Ovary (tissue), 9 donors: ENCODE results near the gene MRFAP1L1. TPM values are rescaled to one million over a fixed set of nuclear protein-coding genes. Genes with fewer than 3 reads are reported as not detected.

Experiments used
- DNase-seq, 5 donors: peaks; one replicate each; pipeline ENCODE4 v3.0.0-alpha.2; 2019 to 2020
- H3K27ac ChIP-seq, 2 donors: fragments of 200-600 bp; one replicate each; pipeline versions ENCODE4 v1.5.1 to v1.8.0; 2019 to 2022
- H3K27me3 ChIP-seq: fragments of 200-600 bp; one replicate; pipeline ENCODE4 v1.8.0; 2022
- H3K36me3 ChIP-seq: fragments of 200-600 bp; sonication (generic); one replicate; pipeline ENCODE4 v1.5.1; 2019
- H3K4me1 ChIP-seq: one replicate; pipeline ENCODE4 v1.8.1; 2013; ENCODE audit warnings: mild to moderate bottlenecking, moderate library complexity; ENCODE audit not compliant: insufficient read depth
- H3K4me3 ChIP-seq: fragments of 200-600 bp; sonication (generic); one replicate; pipeline ENCODE4 v1.5.1; 2017
- H3K9me3 ChIP-seq, 2 donors: fragments of 200-600 bp in 1 of 2; sonication (generic) in 1 of 2; one replicate each; pipeline versions ENCODE4 v1.5.1 to v1.8.1; 2013 to 2019; ENCODE audit warnings: mild to moderate bottlenecking in 1 of 2, moderate library complexity in 1 of 2
- CTCF ChIP-seq, 3 donors: fragments of 450-650 bp in 2 of 3; fragments of 200-600 bp in 1 of 3; IDR thresholded peaks; one replicate each; pipeline versions ENCODE4 v1.5.1 to v1.8.0; 2016 to 2022; ENCODE audit warnings: antibody characterized with exemption in 3 of 3, mild to moderate bottlenecking in 1 of 3
- EP300 ChIP-seq: sonication (generic); formaldehyde crosslinking; IDR thresholded peaks from one replicate; pipeline ENCODE4 v1.6.1; 2017; ENCODE audit warnings: antibody characterized with exemption
- POLR2A ChIP-seq: fragments of 450-650 bp; IDR thresholded peaks from one replicate; pipeline ENCODE4 v1.6.1; 2017; ENCODE audit warnings: antibody characterized with exemption, mild to moderate bottlenecking, moderate library complexity
- WGBS, 3 donors: extraction: QIAGEN DNeasy Blood & Tissue Kit in 1 of 3; methylation state at CpG; one replicate each; pipeline versions ENCODE4 v1.1.5 to v1.1.7; 2013 to 2017; 5-methylcytosine and 5-hydroxymethylcytosine counted together
- intact Hi-C, 4 donors: fragments of 100-400 bp; cut with DNase I; formaldehyde crosslinking; loops; one replicate each; pipeline versions ENCODE4 v1.11.0 to v1.15.1; 2022 to 2023
- polyA plus RNA-seq, 2 donors: library from polyadenylated mRNA; stranded (reverse); fragments of 200-250 nt in 1 of 2; fragments of 350-450 nt in 1 of 2; fragmentation: Illumina TruSeq in 1 of 2; extraction: RNeasy Lipid Tissue Mini Kit (QIAGEN cat#74804) in 1 of 2; gene quantifications; one replicate each; pipeline ENCODE4 v1.2.3, GENCODE V29; 2013 to 2014
- total RNA-seq, 7 donors: library from RNA; depleted of rRNA in 2 of 7; stranded (reverse); fragments of >200 nt in 2 of 7; fragmentation: NEBNext Ultra II Directional in 3 of 7; extraction: Animal tissue kit (Norgen Biotek cat#: 25700) in 3 of 7; gene quantifications; one replicate each; pipeline versions ENCODE4 v1.1.0 to v1.2.4, GENCODE V29; 2016 to 2023
- donor health status: DM: no; HTN: no; CAD: no; lungs with moderate emphysema.
- donor health status: DM: no; HTN: no; CAD: no.
- donor health status: Bipolar disorder and iron deficiency.
- donor health status: DM: yes; HTN: yes; CAD: no.
- donor health status: DM: no; HTN: no; CAD: no.
- donor health status: DM: yes; HTN: yes; CAD: no.

Gene MRFAP1L1
- total and polyA plus RNA-seq, 9 donors = 59.3 to 80.6 (median 65.3) TPM

GRCh38 chr4:6716018-6716911 is 6.6 kb upstream of the MRFAP1L1 start, which contains the start of gene BLOC1S4:
Gene BLOC1S4, plus strand, starts transcription at chr4:6716174. Its CDS starts 36 bp downstream, at chr4:6716210.
- TF ChIP-seq CTCF (IDR thresholded peaks at IDR 0.05) (peak in 2 of 3 donors; percentile 35 to 53), EP300 (no peak), POLR2A (peak; percentile 89)
- Histone ChIP-seq H3K27ac (peak within 1 kb of the TSS; percentile 74 to 95), H3K4me3 (peak within 1 kb of the TSS; percentile 74), H3K9me3 (no peaks in the 10 kb centered on the region), H3K4me1 (peaks cover 7% of the 10 kb centered on the region), H3K36me3 (no peaks in the 10 kb centered on the region), H3K27me3 (no peaks in the 10 kb centered on the region)
- intact Hi-C loops = loop anchor here in 2 of 4 donors (2.0 to 10.0 kb wide), 2 partner anchors 71 to 353 kb away; partner anchors contain the start of genes GRPEL1 (in 1 of the 2) and MRFAP1 (in 1 of the 2)
- DNase-seq = peak; percentile 86 to 93 (median 90)
- WGBS, 3 donors = 0 to 1% (median 1%) methylated on average over 73 to 109 of the region's 109 CpGs

GRCh38 chr4:6715704-6716017 is 6.0 kb upstream of the MRFAP1L1 start:
- Histone ChIP-seq H3K27me3 (no peaks in the 10 kb centered on the region), H3K27ac (peak overlapping the region in 1 of 2 donors; percentile 95), H3K4me3 (peak overlapping the region; percentile 74), H3K36me3 (no peaks in the 10 kb centered on the region), H3K9me3 (no peaks in the 10 kb centered on the region), H3K4me1 (peaks cover 7% of the 10 kb centered on the region)
- DNase-seq = no peak
- no peak for TF ChIP-seq EP300
- TF ChIP-seq POLR2A = no peak
- TF ChIP-seq CTCF (IDR thresholded peaks at IDR 0.05) = no peak
- intact Hi-C loops = loop anchor here in 2 of 4 donors (2.0 to 10.0 kb wide), 2 partner anchors 71 to 353 kb away; partner anchors contain the start of genes GRPEL1 (in 1 of the 2) and MRFAP1 (in 1 of the 2)
- WGBS, 3 donors = 3 to 9% (median 3%) methylated on average over 9 of the region's 9 CpGs

- no peaks in the 10 kb centered on the region for H3K36me3 ChIP-seq
- WGBS, 3 donors = 78 to 94% (median 93%) methylated on average over 1 of the region's 1 CpG
- peaks cover 9% of the 10 kb centered on the region for H3K4me1 ChIP-seq
- H3K27me3 ChIP-seq = no peaks in the 10 kb centered on the region
- no peak overlapping the region for H3K27ac ChIP-seq
- TF ChIP-seq CTCF (IDR thresholded peaks at IDR 0.05) (no peak), EP300 (no peak), POLR2A (no peak)
- no peak overlapping the region for H3K4me3 ChIP-seq
- H3K9me3 ChIP-seq = no peaks in the 10 kb centered on the region
- intact Hi-C loops = loop anchor here in 2 of 4 donors (5.0 to 10.0 kb wide), 2 partner anchors 70 to 73 kb away; partner anchors contain the start of gene MRFAP1 (in 2 of the 2)
- DNase-seq = no peak
These were observed 5.3 kb upstream of the MRFAP1L1 start for GRCh38 chr4:6714954-6715353.

- Histone ChIP-seq H3K27ac (no peak overlapping the region), H3K36me3 (no peaks in the 10 kb centered on the region), H3K4me1 (peaks cover 16% of the 10 kb centered on the region), H3K9me3 (no peaks in the 10 kb centered on the region), H3K4me3 (no peak overlapping the region), H3K27me3 (no peaks in the 10 kb centered on the region)
- DNase-seq = no peak
- intact Hi-C loops = loop anchor here in 2 of 4 donors (5.0 to 10.0 kb wide), 2 partner anchors 66 to 69 kb away; partner anchors contain the start of gene MRFAP1 (in 2 of the 2)
- TF ChIP-seq EP300 (no peak), CTCF (IDR thresholded peaks at IDR 0.05) (no peak), POLR2A (no peak)
- 77 to 87% (median 83%) methylated on average over 2 of the region's 2 CpGs for WGBS, 3 donors
These were observed 1.3 kb upstream of the MRFAP1L1 start for GRCh38 chr4:6710996-6711395.
